ENCODE data around the gene KRTAP5-6. TPM values are rescaled to one million over a fixed set of nuclear protein-coding genes. Genes with fewer than 3 reads are reported as not detected.
A peak's percentile ranks its signal among the peaks of the same experiment; 100 is the strongest.

Gene KRTAP5-6
- total RNA-seq, 1 donor from 2014 or later: not detected

DNA sequence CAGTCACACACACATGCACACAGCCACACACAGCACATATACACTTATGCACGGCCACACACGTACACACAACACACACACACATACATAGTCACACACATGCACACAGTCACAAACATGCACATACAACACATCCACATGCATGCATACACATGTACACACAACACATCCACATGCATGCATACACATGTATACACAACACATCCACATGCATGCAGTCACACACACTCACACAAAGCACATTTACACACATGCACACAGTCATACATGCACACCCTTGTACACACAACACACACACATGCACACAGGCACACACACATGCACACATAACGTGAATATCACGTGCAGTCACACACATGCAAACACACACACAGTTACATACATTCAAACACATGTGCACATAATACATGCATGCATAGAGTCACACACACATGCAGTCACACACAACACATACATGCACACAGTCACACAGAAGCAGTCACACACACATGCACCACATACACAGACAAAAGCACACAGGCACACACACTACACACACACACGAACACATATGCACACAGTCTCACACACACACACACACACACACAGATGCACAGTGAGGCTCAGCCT lies 34.6 kb downstream of the KRTAP5-6 start:
- Mint-ChIP-seq H3K4me3 (ENCODE audit: unreplicated experiment) (no peak overlapping the region), H3K36me3 (ENCODE audit: low read depth) (no peaks in the 10 kb centered on the region), H3K4me1 (ENCODE audit: low read depth) (peaks cover 17% of the 10 kb centered on the region), H3K9me3 (ENCODE audit: low read depth) (peaks cover 7% of the 10 kb centered on the region), H3K27ac (ENCODE audit: unreplicated experiment) (no peak overlapping the region), H3K27me3 (ENCODE audit: low read depth) (peaks cover 39% of the 10 kb centered on the region)
- TF ChIP-seq, protein P1, sequence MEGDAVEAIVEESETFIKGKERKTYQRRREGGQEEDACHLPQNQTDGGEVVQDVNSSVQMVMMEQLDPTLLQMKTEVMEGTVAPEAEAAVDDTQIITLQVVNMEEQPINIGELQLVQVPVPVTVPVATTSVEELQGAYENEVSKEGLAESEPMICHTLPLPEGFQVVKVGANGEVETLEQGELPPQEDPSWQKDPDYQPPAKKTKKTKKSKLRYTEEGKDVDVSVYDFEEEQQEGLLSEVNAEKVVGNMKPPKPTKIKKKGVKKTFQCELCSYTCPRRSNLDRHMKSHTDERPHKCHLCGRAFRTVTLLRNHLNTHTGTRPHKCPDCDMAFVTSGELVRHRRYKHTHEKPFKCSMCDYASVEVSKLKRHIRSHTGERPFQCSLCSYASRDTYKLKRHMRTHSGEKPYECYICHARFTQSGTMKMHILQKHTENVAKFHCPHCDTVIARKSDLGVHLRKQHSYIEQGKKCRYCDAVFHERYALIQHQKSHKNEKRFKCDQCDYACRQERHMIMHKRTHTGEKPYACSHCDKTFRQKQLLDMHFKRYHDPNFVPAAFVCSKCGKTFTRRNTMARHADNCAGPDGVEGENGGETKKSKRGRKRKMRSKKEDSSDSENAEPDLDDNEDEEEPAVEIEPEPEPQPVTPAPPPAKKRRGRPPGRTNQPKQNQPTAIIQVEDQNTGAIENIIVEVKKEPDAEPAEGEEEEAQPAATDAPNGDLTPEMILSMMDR (IDR thresholded peaks at IDR 0.05): no peak
- no peak for DNase-seq (ENCODE audit: low spot score)

GRCh38 chr11:1732418-1733008 lies 35.5 kb downstream of the KRTAP5-6 start:
- TF ChIP-seq, protein P1 (IDR thresholded peaks at IDR 0.05): no peak
- Mint-ChIP-seq H3K27ac (ENCODE audit: unreplicated experiment) (no peak overlapping the region), H3K36me3 (ENCODE audit: low read depth) (no peaks in the 10 kb centered on the region), H3K27me3 (ENCODE audit: low read depth) (peaks cover 37% of the 10 kb centered on the region), H3K4me1 (ENCODE audit: low read depth) (peaks cover 17% of the 10 kb centered on the region), H3K9me3 (ENCODE audit: low read depth) (peaks cover 14% of the 10 kb centered on the region), H3K4me3 (ENCODE audit: unreplicated experiment) (no peak overlapping the region)
- no peak for DNase-seq (ENCODE audit: low spot score)

- Mint-ChIP-seq H3K4me1 (ENCODE audit: low read depth) (peaks cover 17% of the 10 kb centered on the region), H3K9me3 (ENCODE audit: low read depth) (peaks cover 19% of the 10 kb centered on the region), H3K27me3 (ENCODE audit: low read depth) (peaks cover 31% of the 10 kb centered on the region), H3K36me3 (ENCODE audit: low read depth) (no peaks in the 10 kb centered on the region), H3K4me3 (ENCODE audit: unreplicated experiment) (no peak overlapping the region), H3K27ac (ENCODE audit: unreplicated experiment) (peak overlapping the region; percentile 18)
- TF ChIP-seq, protein P1 (IDR thresholded peaks at IDR 0.05): no peak
- DNase-seq (ENCODE audit: low spot score): no peak
These were observed 36.2 kb downstream of the KRTAP5-6 start for GRCh38 chr11:1733009-1733715.

GRCh38 chr11:1733716-1734640 lies 37.0 kb downstream of the KRTAP5-6 start:
- TF ChIP-seq, protein P1 (IDR thresholded peaks at IDR 0.05): no peak
- H3K27me3 Mint-ChIP-seq (ENCODE audit: low read depth): peaks cover 24% of the 10 kb centered on the region

More at GRCh38 chr11:1733716-1734640, 37.0 kb downstream of the KRTAP5-6 start:
- Mint-ChIP-seq H3K4me3 (ENCODE audit: unreplicated experiment) (no peak overlapping the region), H3K4me1 (ENCODE audit: low read depth) (peaks cover 17% of the 10 kb centered on the region), H3K27ac (ENCODE audit: unreplicated experiment) (peak overlapping the region; percentile 50), H3K36me3 (ENCODE audit: low read depth) (no peaks in the 10 kb centered on the region), H3K9me3 (ENCODE audit: low read depth) (peaks cover 24% of the 10 kb centered on the region)
- DNase-seq (ENCODE audit: low spot score): peak; percentile 91

All from chondrocyte (in vitro differentiated cells).